ENCODE results near the gene SLC30A5.

The SLC30A5 gene

DNA sequence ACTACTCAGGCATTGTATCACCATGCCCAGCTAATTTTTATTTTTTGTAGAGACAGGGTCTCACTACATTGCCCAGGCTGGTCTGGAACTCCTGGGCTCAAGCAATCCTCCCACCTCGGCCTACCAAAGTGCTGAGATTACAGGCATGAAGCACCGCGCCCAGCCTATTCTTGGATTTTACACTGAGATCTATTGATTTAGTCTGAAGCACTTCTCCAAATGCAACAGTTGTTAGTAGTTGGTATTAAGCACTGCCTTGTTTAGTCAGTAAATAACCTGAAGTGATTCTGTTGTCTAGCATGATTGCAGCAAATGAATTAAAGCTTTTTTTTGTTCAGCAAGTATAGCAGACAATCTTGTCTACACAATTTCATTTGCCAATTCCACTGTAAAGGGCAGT is 64.2 kb downstream of the SLC30A5 start:
- H3K18ac ChIP-seq (ENCODE audit: low read length): no peak overlapping the region
- no CpG with 5 or more reads among the region's 3 CpGs for WGBS (ENCODE audit: extremely low coverage, insufficient coverage, insufficient read length)
- H2BK120ac ChIP-seq (ENCODE audit: insufficient read depth, low read length, poor library complexity): no peak overlapping the region
- H3K4me3 ChIP-seq (ENCODE audit: low read depth, low read length): no peak overlapping the region
- H3K14ac ChIP-seq (ENCODE audit: low read length): no peak overlapping the region
- H2AK5ac ChIP-seq (ENCODE audit: low read length): no peak overlapping the region
- H3K79me2 ChIP-seq (ENCODE audit: control insufficient read depth, insufficient read depth, low read length, poor library complexity): no peaks in the 10 kb centered on the region
- DNase-seq: no peak
- H3K4ac ChIP-seq (ENCODE audit: low read depth, low read length): no peak overlapping the region
- no peak overlapping the region for H4K12ac ChIP-seq (ENCODE audit: low read depth, low read length)
- no peaks in the 10 kb centered on the region for H3K9me3 ChIP-seq (ENCODE audit: insufficient read depth, low read depth, low read length)
- no peaks in the 10 kb centered on the region for H3K79me1 ChIP-seq (ENCODE audit: low read length)
- H2BK5ac ChIP-seq (ENCODE audit: low read depth, low read length, poor library complexity): no peak overlapping the region
- H3K36me3 ChIP-seq (ENCODE audit: control insufficient read depth in 1 of 2, insufficient read depth in 2 of 2, low read length in 2 of 2): no peaks in the 10 kb centered on the region
- H3K27me3 ChIP-seq (ENCODE audit: insufficient read depth, low read length): no peaks in the 10 kb centered on the region
- H4K8ac ChIP-seq (ENCODE audit: low read depth, low read length): no peak overlapping the region
- H3K4me2 ChIP-seq (ENCODE audit: low read length): no peak overlapping the region
- H2AFZ ChIP-seq (ENCODE audit: insufficient read depth, low read length, poor library complexity): no peak overlapping the region
- H3K23ac ChIP-seq (ENCODE audit: low read length): no peak overlapping the region
- H4K91ac ChIP-seq (ENCODE audit: low read depth, low read length): no peak overlapping the region
- H3K27ac ChIP-seq (ENCODE audit: low read depth, low read length): no peak overlapping the region
- H2BK12ac ChIP-seq (ENCODE audit: low read length): no peak overlapping the region
- no peaks in the 10 kb centered on the region for H3K4me1 ChIP-seq (ENCODE audit: control insufficient read depth in 1 of 2, insufficient read depth in 2 of 2, low read length in 2 of 2)
- H3K9ac ChIP-seq (ENCODE audit: low read length): no peak overlapping the region

DNA sequence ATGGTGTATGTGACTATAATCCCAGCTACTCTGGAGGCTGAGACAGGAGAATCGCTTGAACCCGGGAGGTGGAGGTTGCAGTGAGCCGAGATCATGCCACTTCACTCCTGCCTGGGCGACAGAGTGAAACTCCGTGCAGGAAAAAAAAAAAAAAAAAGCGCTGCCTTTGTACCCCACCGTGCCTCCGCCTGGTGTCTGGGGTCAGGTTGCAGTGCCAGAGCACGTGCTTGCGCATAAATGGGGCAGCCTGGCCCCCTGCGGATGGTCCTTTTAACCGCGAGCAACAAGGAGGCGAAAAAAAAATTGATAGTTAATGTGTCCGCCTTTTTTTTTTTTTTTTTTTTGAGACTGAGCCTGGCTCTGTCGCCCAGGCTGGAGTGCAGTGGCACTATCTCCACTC is 66.8 kb downstream of the SLC30A5 start:
- Histone ChIP-seq H2BK120ac (ENCODE audit: insufficient read depth, low read length, poor library complexity) (no peak overlapping the region), H3K4ac (ENCODE audit: low read depth, low read length) (no peak overlapping the region), H3K27me3 (ENCODE audit: insufficient read depth, low read length) (no peaks in the 10 kb centered on the region), H2AK5ac (ENCODE audit: low read length) (no peak overlapping the region), H4K91ac (ENCODE audit: low read depth, low read length) (no peak overlapping the region), H2BK5ac (ENCODE audit: low read depth, low read length, poor library complexity) (no peak overlapping the region), H3K9me3 (ENCODE audit: insufficient read depth, low read depth, low read length) (no peaks in the 10 kb centered on the region), H3K27ac (ENCODE audit: low read depth, low read length) (no peak overlapping the region), H3K36me3 (ENCODE audit: control insufficient read depth in 1 of 2, insufficient read depth in 2 of 2, low read length in 2 of 2) (no peaks in the 10 kb centered on the region), H2BK12ac (ENCODE audit: low read length) (no peak overlapping the region), H3K4me1 (ENCODE audit: control insufficient read depth in 1 of 2, insufficient read depth in 2 of 2, low read length in 2 of 2) (no peaks in the 10 kb centered on the region), H3K4me2 (ENCODE audit: low read length) (no peak overlapping the region), H3K9ac (ENCODE audit: low read length) (no peak overlapping the region), H3K79me2 (ENCODE audit: control insufficient read depth, insufficient read depth, low read length, poor library complexity) (no peaks in the 10 kb centered on the region), H3K18ac (ENCODE audit: low read length) (no peak overlapping the region), H3K4me3 (ENCODE audit: low read depth, low read length) (no peak overlapping the region), H4K8ac (ENCODE audit: low read depth, low read length) (no peak overlapping the region), H2AFZ (ENCODE audit: insufficient read depth, low read length, poor library complexity) (no peak overlapping the region), H4K12ac (ENCODE audit: low read depth, low read length) (no peak overlapping the region), H3K79me1 (ENCODE audit: low read length) (no peaks in the 10 kb centered on the region), H3K23ac (ENCODE audit: low read length) (no peak overlapping the region), H3K14ac (ENCODE audit: low read length) (no peak overlapping the region)
- DNase-seq: no peak
- no CpG with 5 or more reads among the region's 16 CpGs for WGBS (ENCODE audit: extremely low coverage, insufficient coverage, insufficient read length)

DNA sequence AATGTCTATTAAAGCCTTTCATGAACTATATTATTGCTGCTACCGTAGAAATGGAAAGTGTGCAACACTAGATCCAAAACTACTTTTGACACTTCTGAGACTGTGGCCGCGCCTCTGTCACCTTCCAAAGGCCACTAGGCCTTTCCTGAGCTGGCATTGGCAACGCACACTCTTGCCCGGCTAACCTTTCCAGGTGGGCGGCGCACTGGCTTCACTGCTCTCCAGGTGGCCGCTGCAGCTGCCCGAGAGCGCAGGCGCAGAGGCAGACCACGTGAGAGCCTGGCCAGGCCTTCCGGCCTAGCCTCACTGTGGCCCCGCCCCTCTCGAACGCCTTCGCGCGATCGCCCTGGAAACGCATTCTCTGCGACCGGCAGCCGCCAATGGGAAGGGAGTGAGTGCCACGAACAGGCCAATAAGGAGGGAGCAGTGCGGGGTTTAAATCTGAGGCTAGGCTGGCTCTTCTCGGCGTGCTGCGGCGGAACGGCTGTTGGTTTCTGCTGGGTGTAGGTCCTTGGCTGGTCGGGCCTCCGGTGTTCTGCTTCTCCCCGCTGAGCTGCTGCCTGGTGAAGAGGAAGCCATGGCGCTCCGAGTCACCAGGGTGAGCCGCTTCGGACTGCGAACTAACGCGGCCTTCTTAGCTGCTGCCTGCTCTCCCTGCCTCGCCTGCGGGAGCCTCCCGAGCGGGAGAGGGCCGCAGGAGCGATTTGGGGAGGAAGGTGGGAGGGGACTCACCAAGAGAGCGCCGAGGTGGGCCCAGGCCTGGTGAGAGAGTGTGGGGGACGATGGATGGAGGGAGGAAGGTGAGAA is 73.1 kb downstream of the SLC30A5 start, which contains the start of gene CCNB1:
Gene CCNB1, plus strand, starts transcription at position 465 of the 807 bp plus-strand sequence. Its CDS starts 113 bp downstream, at position 578.
- Histone ChIP-seq H4K91ac (ENCODE audit: low read depth, low read length) (peak within 1 kb of the TSS; percentile 67), H2AFZ (ENCODE audit: insufficient read depth, low read length, poor library complexity) (peak within 1 kb of the TSS; percentile 88), H2BK120ac (ENCODE audit: insufficient read depth, low read length, poor library complexity) (peak within 1 kb of the TSS; percentile 67), H3K23ac (ENCODE audit: low read length) (no peak within 1 kb of the TSS), H3K27me3 (ENCODE audit: insufficient read depth, low read length) (no peaks in the 10 kb centered on the region), H3K4me3 (ENCODE audit: low read depth, low read length) (peak within 1 kb of the TSS; percentile 88), H3K4ac (ENCODE audit: low read depth, low read length) (peak within 1 kb of the TSS; percentile 50), H3K14ac (ENCODE audit: low read length) (peak within 1 kb of the TSS; percentile 77), H3K18ac (ENCODE audit: low read length) (peak within 1 kb of the TSS; percentile 19), H3K79me1 (ENCODE audit: low read length) (peaks cover 7% of the 10 kb centered on the region), H3K4me1 (ENCODE audit: control insufficient read depth in 1 of 2, insufficient read depth in 2 of 2, low read length in 2 of 2) (peaks cover 5% of the 10 kb centered on the region in 2 experiments), H3K79me2 (ENCODE audit: control insufficient read depth, insufficient read depth, low read length, poor library complexity) (peaks cover 10% of the 10 kb centered on the region), H2BK12ac (ENCODE audit: low read length) (no peak within 1 kb of the TSS), H3K4me2 (ENCODE audit: low read length) (peak within 1 kb of the TSS; percentile 87), H2AK5ac (ENCODE audit: low read length) (peak within 1 kb of the TSS; percentile 77), H3K9me3 (ENCODE audit: insufficient read depth, low read depth, low read length) (no peaks in the 10 kb centered on the region), H3K9ac (ENCODE audit: low read length) (peak within 1 kb of the TSS; percentile 11), H2BK5ac (ENCODE audit: low read depth, low read length, poor library complexity) (peak within 1 kb of the TSS; percentile 10), H4K8ac (ENCODE audit: low read depth, low read length) (peak within 1 kb of the TSS; percentile 97), H3K27ac (ENCODE audit: low read depth, low read length) (peak within 1 kb of the TSS; percentile 29), H3K36me3 (ENCODE audit: control insufficient read depth in 1 of 2, insufficient read depth in 2 of 2, low read length in 2 of 2) (peaks cover 9 to 14% of the 10 kb centered on the region in 2 experiments), H4K12ac (ENCODE audit: low read depth, low read length) (peak within 1 kb of the TSS; percentile 90)
- no CpG with 5 or more reads among the region's 50 CpGs for WGBS (ENCODE audit: extremely low coverage, insufficient coverage, insufficient read length)
- peak; percentile 99 to 100 for DNase-seq

DNA sequence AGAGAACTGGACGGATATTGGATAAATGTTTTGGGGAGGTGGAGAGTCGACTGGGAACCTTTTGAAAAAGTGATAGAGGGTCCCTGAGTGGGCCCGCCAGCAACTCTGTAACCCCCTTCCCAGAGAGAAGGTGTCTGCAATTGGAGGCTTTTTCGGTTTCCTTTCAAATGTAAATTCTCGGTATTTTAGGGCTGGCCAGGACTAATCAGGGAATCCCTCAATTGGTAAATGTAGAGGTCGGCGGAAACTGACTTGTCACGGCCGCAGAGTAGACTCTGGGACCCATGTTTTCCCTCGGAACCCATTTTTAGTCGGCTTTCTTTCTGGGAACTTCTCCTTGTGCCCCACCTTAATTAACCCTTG is 73.7 kb downstream of the SLC30A5 start:
- DNase-seq: no peak
- Histone ChIP-seq H3K27me3 (ENCODE audit: insufficient read depth, low read length) (no peaks in the 10 kb centered on the region), H2BK5ac (ENCODE audit: low read depth, low read length, poor library complexity) (peak overlapping the region; percentile 10), H3K4me2 (ENCODE audit: low read length) (peak overlapping the region; percentile 87), H3K9me3 (ENCODE audit: insufficient read depth, low read depth, low read length) (no peaks in the 10 kb centered on the region), H3K4me1 (ENCODE audit: control insufficient read depth in 1 of 2, insufficient read depth in 2 of 2, low read length in 2 of 2) (peaks cover 5% of the 10 kb centered on the region in 2 experiments), H3K79me1 (ENCODE audit: low read length) (peaks cover 7% of the 10 kb centered on the region), H4K12ac (ENCODE audit: low read depth, low read length) (no peak overlapping the region), H3K27ac (ENCODE audit: low read depth, low read length) (peak overlapping the region; percentile 29), H3K4ac (ENCODE audit: low read depth, low read length) (peak overlapping the region; percentile 50), H3K36me3 (ENCODE audit: control insufficient read depth in 1 of 2, insufficient read depth in 2 of 2, low read length in 2 of 2) (peaks cover 15 to 19% of the 10 kb centered on the region in 2 experiments), H3K79me2 (ENCODE audit: control insufficient read depth, insufficient read depth, low read length, poor library complexity) (peaks cover 10% of the 10 kb centered on the region), H2BK12ac (ENCODE audit: low read length) (no peak overlapping the region), H2BK120ac (ENCODE audit: insufficient read depth, low read length, poor library complexity) (no peak overlapping the region), H3K14ac (ENCODE audit: low read length) (peak overlapping the region; percentile 77), H4K91ac (ENCODE audit: low read depth, low read length) (peak overlapping the region; percentile 67), H3K4me3 (ENCODE audit: low read depth, low read length) (peak overlapping the region; percentile 88), H4K8ac (ENCODE audit: low read depth, low read length) (peak overlapping the region; percentile 80), H2AFZ (ENCODE audit: insufficient read depth, low read length, poor library complexity) (peak overlapping the region; percentile 72), H3K23ac (ENCODE audit: low read length) (no peak overlapping the region), H3K18ac (ENCODE audit: low read length) (peak overlapping the region; percentile 19), H2AK5ac (ENCODE audit: low read length) (no peak overlapping the region), H3K9ac (ENCODE audit: low read length) (peak overlapping the region; percentile 11)
- no CpG with 5 or more reads among the region's 11 CpGs for WGBS (ENCODE audit: extremely low coverage, insufficient coverage, insufficient read length)
